Right renal cortex interstitium (tissue), 3 donors: ENCODE results near the gene KLF3. TPM values are rescaled to one million over a fixed set of nuclear protein-coding genes. Genes with fewer than 3 reads are reported as not detected.

Source experiments
- DNase-seq, 3 donors: peaks; one replicate each; pipeline ENCODE4 v3.0.0-alpha.2; 2013; ENCODE audit warnings: low read depth in 3 of 3, low spot score in 2 of 3
- polyA plus RNA-seq, 3 donors: library from polyadenylated mRNA; unstranded; fragments of 120-200 nt; gene quantifications; one replicate each; pipeline ENCODE4 v1.2.1, GENCODE V29; 2013; ENCODE audit not compliant: insufficient read length in 3 of 3

Gene KLF3
- polyA plus RNA-seq, 3 donors: 62.2 to 64.9 (median 64.1) TPM

GRCh38 chr4:38650133-38650532 is 13.9 kb upstream of the KLF3 start:
- no peak for DNase-seq

GRCh38 chr4:38654273-38654672 is 9.7 kb upstream of the KLF3 start:
- DNase-seq: no peak

GRCh38 chr4:38656111-38656510 is 7.9 kb upstream of the KLF3 start:
- DNase-seq: no peak

DNA sequence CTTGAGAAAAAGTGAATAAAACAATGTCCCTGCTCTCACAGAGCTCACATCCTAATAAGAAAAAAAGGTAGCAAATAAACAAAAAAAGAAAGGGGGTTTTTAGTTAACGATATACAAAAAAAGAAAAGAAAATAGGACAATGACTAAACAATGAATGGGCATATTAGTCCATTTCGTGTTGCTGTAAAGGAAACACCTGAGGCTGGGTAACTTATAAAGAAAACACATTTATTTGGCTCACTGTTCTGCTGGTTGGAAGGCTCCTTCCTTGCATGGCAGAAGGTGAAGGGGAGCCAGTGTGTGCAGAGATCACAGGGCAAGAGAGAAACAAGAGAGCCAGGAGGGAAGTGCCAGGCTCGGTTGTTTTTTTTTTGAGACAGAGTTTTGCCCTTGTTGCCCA is 4.7 kb upstream of the KLF3 start:
- no peak for DNase-seq

DNA sequence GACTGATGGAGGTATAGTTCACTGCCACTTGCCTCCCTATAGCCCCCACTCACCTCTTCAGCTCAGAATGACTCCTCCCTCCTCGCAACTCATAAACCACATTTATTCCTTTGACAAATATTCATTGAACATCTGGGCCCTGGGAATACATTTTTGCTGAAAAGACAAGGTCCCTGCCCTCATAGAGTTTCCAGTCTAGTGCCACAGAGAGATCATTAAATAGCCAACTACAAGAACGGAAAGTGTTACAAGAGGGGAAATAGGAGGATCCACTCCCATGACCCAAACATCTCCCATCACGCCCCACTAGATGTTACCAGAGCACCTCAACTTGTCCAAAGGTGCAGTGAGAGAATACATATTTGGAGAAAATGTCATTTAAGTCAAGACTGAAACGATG is 3.2 kb upstream of the KLF3 start:
- no peak for DNase-seq

- DNase-seq: no peak
These were observed 2.6 kb upstream of the KLF3 start for GRCh38 chr4:38661371-38661770.

DNA sequence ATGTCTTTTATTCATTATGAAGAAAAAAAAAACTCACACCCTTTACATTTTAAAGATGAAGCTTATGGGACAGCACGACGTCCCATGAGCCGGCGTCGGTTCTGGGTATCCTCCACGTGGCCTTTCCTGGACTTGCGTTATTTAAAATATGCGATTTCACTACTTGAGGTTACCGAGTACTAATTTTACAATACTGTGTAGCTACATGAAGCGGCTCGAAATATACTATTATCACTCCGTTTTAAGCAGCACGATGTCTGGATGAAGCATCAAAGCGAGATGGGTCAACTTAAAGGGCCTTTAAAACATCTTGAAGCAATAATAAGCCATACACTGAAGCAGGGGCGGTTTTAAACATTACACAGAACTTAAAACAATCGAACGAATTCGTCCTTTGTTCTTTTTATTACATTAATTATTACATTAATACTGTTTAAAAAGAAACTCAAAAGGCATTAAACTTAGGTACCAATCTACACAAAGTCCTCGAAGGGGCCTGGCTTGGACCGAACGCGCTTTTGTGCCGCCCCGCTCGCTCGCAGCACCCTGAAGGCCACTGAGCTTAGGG is 1.4 kb upstream of the KLF3 start:
- DNase-seq: no peak

- DNase-seq: no peak
These were observed 754 bp upstream of the KLF3 start for GRCh38 chr4:38663090-38663800.

- no peak for DNase-seq
These were observed 855 bp downstream of the KLF3 start for GRCh38 chr4:38664706-38665401.

- no peak for DNase-seq
These were observed 1.8 kb downstream of the KLF3 start for GRCh38 chr4:38665551-38666411.

DNA sequence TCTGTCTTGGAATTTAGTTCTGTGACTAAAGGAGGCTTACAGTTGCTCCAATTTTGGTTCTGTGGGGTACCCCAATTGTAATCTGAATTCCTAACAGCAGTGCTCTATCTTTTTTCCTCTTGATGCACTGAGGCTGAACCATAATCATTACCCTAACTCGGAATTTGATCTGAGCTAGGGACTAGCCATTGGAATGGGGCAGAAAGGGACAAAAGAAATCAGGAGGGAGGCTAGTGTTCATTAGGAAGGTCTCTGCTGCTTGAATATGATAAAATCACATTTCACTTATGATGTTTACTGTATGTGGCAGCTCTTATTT is 2.7 kb downstream of the KLF3 start:
- no peak for DNase-seq

GRCh38 chr4:38667085-38667893 is 3.3 kb downstream of the KLF3 start:
- DNase-seq: peak in 1 of 3 donors; percentile 90

GRCh38 chr4:38668203-38668971 is 4.4 kb downstream of the KLF3 start:
- no peak for DNase-seq

GRCh38 chr4:38669208-38669607 is 5.2 kb downstream of the KLF3 start:
- no peak for DNase-seq

DNA sequence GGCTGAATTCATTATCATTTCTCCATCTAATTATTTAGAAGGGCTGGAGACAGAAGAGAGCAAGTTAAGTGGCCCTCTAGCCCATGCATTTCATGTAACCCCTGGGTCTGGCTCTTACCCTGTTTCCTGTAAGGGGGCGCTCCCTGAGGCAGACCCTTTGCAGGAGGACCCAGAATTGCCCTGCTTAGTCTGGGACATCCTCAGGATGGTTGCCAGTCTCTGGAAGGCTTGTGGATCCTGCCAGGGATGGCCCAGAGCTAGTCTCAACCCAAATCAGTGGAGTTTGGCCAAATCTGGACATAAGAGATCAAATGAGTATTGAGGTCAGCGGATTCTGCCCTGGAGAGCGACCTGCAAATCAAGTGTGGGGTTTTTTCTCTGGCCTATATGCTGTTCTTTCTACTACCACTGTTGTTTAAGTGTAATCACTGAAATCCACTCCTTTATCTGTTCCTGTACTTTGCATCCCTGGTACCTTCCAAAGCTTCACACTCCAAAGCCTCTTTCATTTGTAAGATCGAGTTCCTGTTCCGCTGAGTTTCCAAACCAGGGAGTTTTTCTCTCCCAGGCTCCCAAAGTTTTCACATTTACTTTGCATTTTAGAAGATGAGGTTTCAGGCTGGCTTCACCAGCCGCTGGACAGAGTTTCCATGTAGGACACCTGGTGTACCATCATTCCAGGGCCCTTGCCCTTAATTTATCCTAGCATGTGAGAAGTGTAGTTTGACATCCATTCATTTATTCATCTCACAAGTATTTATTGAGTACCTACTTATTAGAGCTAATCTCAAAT is 6.3 kb downstream of the KLF3 start:
- DNase-seq: no peak

DNA sequence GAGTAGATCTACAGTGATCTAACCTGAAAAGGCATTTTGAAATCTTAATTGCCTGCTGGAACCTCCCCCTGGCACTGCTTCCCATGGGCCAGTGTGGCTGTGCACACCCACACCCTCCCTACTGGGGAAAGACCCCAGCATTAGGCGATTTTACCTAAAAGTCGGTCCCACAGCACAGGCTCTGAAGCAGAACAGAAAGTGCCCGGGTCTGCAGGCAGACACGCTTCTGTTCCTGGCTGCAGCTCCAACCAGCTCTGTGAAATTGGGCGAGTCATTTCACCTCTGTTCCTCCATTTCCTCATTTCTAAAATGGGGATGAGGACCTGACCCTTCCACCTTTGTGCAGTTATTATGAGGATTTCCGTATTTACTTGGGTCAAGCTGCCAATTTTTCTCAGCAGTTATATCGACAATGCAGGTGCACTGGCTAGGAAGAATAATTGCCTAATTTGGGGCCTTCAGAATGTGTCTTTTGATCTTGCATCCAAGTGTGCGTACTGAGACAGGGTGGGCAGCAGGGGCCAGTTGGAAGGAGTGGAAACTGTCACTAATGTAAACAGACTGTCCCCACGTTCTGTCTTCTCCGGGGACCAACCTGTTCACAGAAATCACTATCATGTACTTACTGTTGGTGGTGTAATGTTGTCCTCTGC is 7.1 kb downstream of the KLF3 start:
- DNase-seq: no peak

- DNase-seq: no peak
These were observed 7.6 kb downstream of the KLF3 start for GRCh38 chr4:38671592-38671940.

DNA sequence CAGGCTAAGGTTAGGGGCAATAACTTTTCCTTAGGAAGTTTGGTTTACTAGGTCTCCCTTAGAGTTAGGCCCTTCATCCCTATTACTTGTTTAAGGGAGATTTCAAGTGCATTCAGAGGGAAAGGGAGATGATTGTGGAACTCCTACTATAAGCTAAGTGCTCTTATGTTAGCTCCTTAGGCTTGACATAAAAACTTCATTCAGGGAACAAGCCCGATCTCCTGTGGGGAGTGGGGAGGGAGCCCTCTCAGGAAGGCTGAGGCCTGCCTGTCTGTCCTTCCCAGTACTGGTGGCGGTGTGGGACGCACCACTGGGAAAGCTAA is 8.0 kb downstream of the KLF3 start:
- no peak for DNase-seq
